HCT116 (cell line): ENCODE data around the gene KRT82. TPM values are rescaled to one million over a fixed set of nuclear protein-coding genes. Genes with fewer than 3 reads are reported as not detected.

Experiments
- ATAC-seq: fragments of 200-7000 bp; cut with Tn5 transposase; 2 replicates; pipeline ENCODE4 v1.9.1; 2020; ENCODE audit warnings: mild to moderate bottlenecking, moderate library complexity
- BruUV-seq: library from RNA; stranded (reverse); fragments of 400-500 nt; replicated peaks from 2 replicates; lab custom pipeline; 2021; lab: Mats Ljungman, UMichigan
- CTCF ChIA-PET: fragments of 300-600 bp; sonication (Branson Sonifier 250); formaldehyde crosslinking; loops from one replicate; lab custom pipeline; 2021; ENCODE audit warnings: antibody characterized with exemption; lab: Charles Lee
- POLR2A ChIA-PET: fragments of 300-600, 350-600 bp; sonication (Branson Sonifier 250); formaldehyde crosslinking; loops from one replicate; lab custom pipeline; 2021; ENCODE audit warnings: antibody characterized with exemption; lab: Charles Lee
- RAD21 ChIA-PET, 2 experiments: fragments of 300-600 bp; sonication (Branson Sonifier 250); formaldehyde crosslinking; loops; one replicate each; lab custom pipeline; 2023; ENCODE audit warnings: low total read pairs in 2 of 2; ENCODE audit not compliant: uncharacterized antibody in 2 of 2, unreplicated experiment in 2 of 2, low non-redundant PET in 1 of 2; lab: Charles Lee
- DNase-seq: peaks from one replicate; pipeline ENCODE4 v3.0.0-alpha.2; 2010; ENCODE audit warnings: low read depth, low spot score
- H2AFZ ChIP-seq: fragments of 200-600 bp; shearing (Covaris generic), sonication (generic); 2 replicates; pipeline ENCODE4 v1.6.1; 2017; ENCODE audit warnings: low read depth, mixed run types, mixed read lengths, antibody characterized with exemption, low read length; ENCODE audit not compliant: poor library complexity, severe bottlenecking
- H3K27ac ChIP-seq: 2 replicates; pipeline ENCODE4 v1.5.1; 2012; ENCODE audit warnings: low read depth, low read length
- H3K27me3 ChIP-seq: fragments of 200-600 bp; sonication (generic); 2 replicates; pipeline ENCODE4 v1.6.1; 2016; ENCODE audit warnings: mixed run types, low read length, mixed read lengths; ENCODE audit not compliant: insufficient read depth
- H3K36me3 ChIP-seq, 2 experiments: fragments of 200-500 bp in 1 of 2; fragments of 200-600 bp in 1 of 2; sonication (Bioruptor generic) in 1 of 2; sonication (generic) in 1 of 2; 2 replicates each; pipeline versions ENCODE4 v1.5.1 to v1.6.1; 2014 to 2016; ENCODE audit warnings: low read length in 2 of 2, inconsistent platforms in 1 of 2, mixed read lengths in 1 of 2, mixed run types in 1 of 2; ENCODE audit not compliant: insufficient read depth in 2 of 2, control insufficient read depth in 1 of 2
- H3K4me1 ChIP-seq, 2 experiments: fragments of 200-600 bp in 1 of 2; sonication (generic) in 1 of 2; 2 replicates each; pipeline versions ENCODE4 v1.5.1 to v1.6.1; 2012 to 2017; ENCODE audit warnings: low read length in 2 of 2, inconsistent platforms in 1 of 2, mild to moderate bottlenecking in 1 of 2, mixed read lengths in 1 of 2, mixed run types in 1 of 2, moderate library complexity in 1 of 2; ENCODE audit not compliant: insufficient read depth in 2 of 2, control insufficient read depth in 1 of 2
- H3K4me2 ChIP-seq: fragments of 200-600 bp; sonication (generic); 2 replicates; pipeline ENCODE4 v1.6.1; 2017; ENCODE audit warnings: mixed run types, low read length, mixed read lengths
- H3K4me3 ChIP-seq, 2 experiments: fragments of 200-600 bp in 1 of 2; sonication (generic) in 1 of 2; replicated peaks in 1 of 2; 2 replicates each; pipeline ENCODE4 v1.5.1; 2011 to 2016; ENCODE audit warnings: low read length in 2 of 2, control low read depth in 1 of 2, low read depth in 1 of 2, mild to moderate bottlenecking in 1 of 2, mixed read lengths in 1 of 2, mixed run types in 1 of 2
- H3K79me2 ChIP-seq: fragments of 200-600 bp; sonication (generic); 2 replicates; pipeline ENCODE4 v1.6.1; 2017; ENCODE audit warnings: mild to moderate bottlenecking, mixed run types, low read length, moderate library complexity, mixed read lengths; ENCODE audit not compliant: insufficient read depth
- H3K9ac ChIP-seq: fragments of 200-600 bp; sonication (generic); 2 replicates; pipeline ENCODE4 v1.6.1; 2016; ENCODE audit warnings: low read length, mixed read lengths
- H3K9me2 ChIP-seq: fragments of 200-600 bp; sonication (generic), shearing (Covaris generic); 2 replicates; pipeline ENCODE4 v1.6.1; 2017; ENCODE audit warnings: mixed run types, mild to moderate bottlenecking, moderate library complexity; ENCODE audit not compliant: insufficient read depth
- H3K9me3 ChIP-seq, 2 experiments: fragments of 200-500 bp in 1 of 2; fragments of 200-600 bp in 1 of 2; sonication (Bioruptor generic) in 1 of 2; sonication (generic) in 1 of 2; 2 replicates each; pipeline ENCODE4 v1.6.1; 2014 to 2017; ENCODE audit warnings: low read length in 2 of 2, mixed read lengths in 2 of 2, inconsistent platforms in 1 of 2, low read depth in 1 of 2, mild to moderate bottlenecking in 1 of 2, mixed run types in 1 of 2, moderate library complexity in 1 of 2; ENCODE audit not compliant: control insufficient read depth in 1 of 2, insufficient read depth in 1 of 2
- H4K20me1 ChIP-seq: fragments of 200-600 bp; sonication (generic), shearing (Covaris generic); 2 replicates; pipeline ENCODE4 v1.6.1; 2017; ENCODE audit warnings: mixed run types, mild to moderate bottlenecking, moderate library complexity; ENCODE audit not compliant: insufficient read depth
- CBX3 ChIP-seq: IDR thresholded peaks from 2 replicates; pipeline ENCODE4 v1.6.1; 2012; ENCODE audit warnings: low read depth
- CEBPB ChIP-seq: IDR thresholded peaks from 2 replicates; pipeline ENCODE4 v1.6.1; 2012; ENCODE audit warnings: low read depth
- EGR1 ChIP-seq: IDR thresholded peaks from 2 replicates; pipeline ENCODE4 v1.6.1; 2012; ENCODE audit warnings: low read depth
- ELF1 ChIP-seq: IDR thresholded peaks from 2 replicates; pipeline ENCODE4 v1.6.1; 2012; ENCODE audit warnings: low read depth, borderline replicate concordance
- EZH2 ChIP-seq: fragments of 200-600 bp; sonication (generic); IDR thresholded peaks from 2 replicates; pipeline ENCODE4 v1.6.1; 2017; ENCODE audit warnings: antibody characterized with exemption, mixed run types
- JUND ChIP-seq: IDR thresholded peaks from 2 replicates; pipeline ENCODE4 v1.6.1; 2012
- MAX ChIP-seq: IDR thresholded peaks from 2 replicates; pipeline ENCODE4 v1.6.1; 2012
- RAD21 ChIP-seq: IDR thresholded peaks from 2 replicates; pipeline ENCODE4 v1.6.1; 2012; ENCODE audit warnings: low read depth, mild to moderate bottlenecking
- SIN3A ChIP-seq: IDR thresholded peaks from 2 replicates; pipeline ENCODE4 v1.6.1; 2012; ENCODE audit warnings: low read depth
- ZBTB33 ChIP-seq: IDR thresholded peaks from 2 replicates; pipeline ENCODE4 v1.6.1; 2011; ENCODE audit warnings: mild to moderate bottlenecking, low read length, moderate library complexity; ENCODE audit not compliant: insufficient replicate concordance; ENCODE audit errors: extremely low read depth
- ZNF274 ChIP-seq: fragments of 200-500 bp; sonication (Bioruptor generic); IDR thresholded peaks from 2 replicates; pipeline ENCODE4 v1.6.1; 2014; ENCODE audit warnings: mild to moderate bottlenecking, low read depth, low read length, inconsistent platforms
- intact Hi-C: fragments of 100-400 bp; cut with micrococcal nuclease; formaldehyde crosslinking; loops from 2 replicates; pipeline ENCODE4 v1.10.0; 2022
- total RNA-seq: library from RNA; stranded (reverse); gene quantifications from one replicate; pipeline ENCODE4 v1.2.1, GENCODE V29; 2021; ENCODE audit not compliant: unreplicated experiment
- TF ChIP-seq, protein P1 (sequence below): IDR thresholded peaks from 2 replicates; pipeline ENCODE4 v1.6.1; 2012
- TF ChIP-seq, protein P2 (sequence below), 3 experiments: fragments of 200-600 bp in 1 of 3; sonication (generic) in 1 of 3; IDR thresholded peaks in 2 of 3; conservative IDR thresholded peaks in 1 of 3; 2 replicates each; pipeline ENCODE4 v1.5.1; 2012 to 2017; ENCODE audit warnings: low read depth in 2 of 3, low read length in 2 of 3, antibody characterized with exemption in 1 of 3, borderline replicate concordance in 1 of 3, control low read depth in 1 of 3, mild to moderate bottlenecking in 1 of 3, mixed read lengths in 1 of 3, mixed run types in 1 of 3, moderate library complexity in 1 of 3; ENCODE audit not compliant: insufficient read depth in 1 of 3

Gene KRT82
- total RNA-seq, 1 experiment from 2014 or later = not detected

DNA sequence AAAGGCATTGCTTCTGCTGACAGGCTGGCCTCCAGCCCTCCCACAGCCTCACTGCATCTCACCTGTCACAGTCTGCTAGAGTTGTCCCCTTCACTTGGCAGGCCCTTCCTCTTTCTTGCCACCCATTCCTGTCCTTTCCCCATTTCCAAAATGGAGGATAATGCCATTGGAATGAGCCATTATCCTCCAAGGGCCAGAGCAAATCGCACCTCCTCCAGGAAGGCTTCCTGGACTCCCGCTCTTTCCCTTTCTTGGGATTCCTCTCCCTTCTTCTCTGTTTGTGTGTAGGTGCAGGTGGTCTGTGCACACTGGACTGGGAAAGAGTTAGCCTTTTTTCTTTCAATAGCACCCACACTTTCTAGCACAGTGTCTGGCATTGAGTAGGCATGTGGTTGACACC is 3.8 kb downstream of the KRT82 start:
- no peak overlapping the region for H3K4me2 ChIP-seq
- H3K27ac ChIP-seq = no peak overlapping the region
- intact Hi-C loops = no loop called here
- no peaks in the 10 kb centered on the region for H3K79me2 ChIP-seq
- RAD21 ChIA-PET = no interaction called here
- DNase-seq = no peak
- TF ChIP-seq RAD21 = no peak
- TF ChIP-seq, protein P1, sequence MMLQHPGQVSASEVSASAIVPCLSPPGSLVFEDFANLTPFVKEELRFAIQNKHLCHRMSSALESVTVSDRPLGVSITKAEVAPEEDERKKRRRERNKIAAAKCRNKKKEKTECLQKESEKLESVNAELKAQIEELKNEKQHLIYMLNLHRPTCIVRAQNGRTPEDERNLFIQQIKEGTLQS = no peak
- no peaks in the 10 kb centered on the region for H3K9me2 ChIP-seq
- no peak overlapping the region for H2AFZ ChIP-seq
- ATAC-seq = no peak
- H4K20me1 ChIP-seq = no peaks in the 10 kb centered on the region
- no peak overlapping the region for H3K9ac ChIP-seq
- POLR2A ChIA-PET = no interaction called here
- BruUV-seq = no TSS peak
- no peaks in the 10 kb centered on the region for H3K4me1 ChIP-seq
- no peaks in the 10 kb centered on the region for H3K36me3 ChIP-seq
- H3K4me3 ChIP-seq = no peak overlapping the region
- CTCF ChIA-PET = interaction anchor here (1.3 kb wide), 1 partner anchor 11 kb away, joined by 3 read pairs; no protein-coding TSS in a partner anchor
- no peaks in the 10 kb centered on the region for H3K9me3 ChIP-seq
- H3K27me3 ChIP-seq = no peaks in the 10 kb centered on the region

- no peaks in the 10 kb centered on the region for H3K9me3 ChIP-seq
- no peak overlapping the region for H3K4me2 ChIP-seq
- intact Hi-C loops = no loop called here
- H2AFZ ChIP-seq = no peak overlapping the region
- H3K79me2 ChIP-seq = no peaks in the 10 kb centered on the region
- H3K36me3 ChIP-seq = no peaks in the 10 kb centered on the region
- RAD21 ChIA-PET = no interaction called here
- DNase-seq = no peak
- H3K4me1 ChIP-seq = no peaks in the 10 kb centered on the region
- H3K9ac ChIP-seq = no peak overlapping the region
- H3K4me3 ChIP-seq = no peak overlapping the region
- no TSS peak for BruUV-seq
- H3K27ac ChIP-seq = no peak overlapping the region
- H3K27me3 ChIP-seq = no peaks in the 10 kb centered on the region
- POLR2A ChIA-PET = interaction anchor here (1.1 kb wide), 1 partner anchor 255 kb away, joined by 6 read pairs; no protein-coding TSS in a partner anchor
- no peaks in the 10 kb centered on the region for H3K9me2 ChIP-seq
- CTCF ChIA-PET = interaction anchor here (1.3 kb wide), 1 partner anchor 10 kb away, joined by 3 read pairs; no protein-coding TSS in a partner anchor
- no peak for ATAC-seq
- H4K20me1 ChIP-seq = no peaks in the 10 kb centered on the region
- TF ChIP-seq RAD21 (no peak), JUND (no peak), ZNF274 (no peak), EGR1 (no peak), CBX3 (no peak), MAX (no peak), EZH2 (no peak), ELF1 (no peak), ZBTB33 (no peak), CEBPB (no peak), SIN3A (no peak)
- TF ChIP-seq, protein P2, sequence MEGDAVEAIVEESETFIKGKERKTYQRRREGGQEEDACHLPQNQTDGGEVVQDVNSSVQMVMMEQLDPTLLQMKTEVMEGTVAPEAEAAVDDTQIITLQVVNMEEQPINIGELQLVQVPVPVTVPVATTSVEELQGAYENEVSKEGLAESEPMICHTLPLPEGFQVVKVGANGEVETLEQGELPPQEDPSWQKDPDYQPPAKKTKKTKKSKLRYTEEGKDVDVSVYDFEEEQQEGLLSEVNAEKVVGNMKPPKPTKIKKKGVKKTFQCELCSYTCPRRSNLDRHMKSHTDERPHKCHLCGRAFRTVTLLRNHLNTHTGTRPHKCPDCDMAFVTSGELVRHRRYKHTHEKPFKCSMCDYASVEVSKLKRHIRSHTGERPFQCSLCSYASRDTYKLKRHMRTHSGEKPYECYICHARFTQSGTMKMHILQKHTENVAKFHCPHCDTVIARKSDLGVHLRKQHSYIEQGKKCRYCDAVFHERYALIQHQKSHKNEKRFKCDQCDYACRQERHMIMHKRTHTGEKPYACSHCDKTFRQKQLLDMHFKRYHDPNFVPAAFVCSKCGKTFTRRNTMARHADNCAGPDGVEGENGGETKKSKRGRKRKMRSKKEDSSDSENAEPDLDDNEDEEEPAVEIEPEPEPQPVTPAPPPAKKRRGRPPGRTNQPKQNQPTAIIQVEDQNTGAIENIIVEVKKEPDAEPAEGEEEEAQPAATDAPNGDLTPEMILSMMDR (IDR thresholded peaks at IDR 0.05 in 2 of 3, conservative IDR thresholded peaks at IDR 0.05 in 1 of 3; ENCODE audit: borderline replicate concordance in 1 of 3, insufficient read depth in 1 of 3, low read depth in 2 of 3, low read length in 2 of 3) = no peak
Observed at GRCh38 chr12:52401926-52402325, 4.2 kb downstream of the KRT82 start.
